Activated CD4-positive, alpha-beta T cell treated with anti-CD3 and anti-CD28 coated beads, Interleukin-2, amount 10 ng/mL, durations not matched to agents 24 days and 14 days (primary cell): ENCODE data around the gene ST3GAL4. TPM values are rescaled to one million over a fixed set of nuclear protein-coding genes. Genes with fewer than 3 reads are reported as not detected.
"Not testable (repeated sequence)": the region's sequence is repeated elsewhere in the genome, so short reads cannot be mapped to it uniquely, and the experiment has no call there.

Experiments used
- DNase-seq: peaks from one replicate; pipeline ENCODE4 v3.0.0; 2022
- H3K27ac Mint-ChIP-seq: one replicate; pipeline ENCODE4 v1.8.0; 2022; ENCODE audit warnings: mild to moderate bottlenecking, mixed read lengths
- H3K27me3 Mint-ChIP-seq: one replicate; pipeline ENCODE4 v1.8.0; 2022; ENCODE audit warnings: mixed read lengths
- H3K36me3 Mint-ChIP-seq: one replicate; pipeline ENCODE4 v1.8.0; 2022; ENCODE audit warnings: low read depth, mild to moderate bottlenecking, mixed read lengths
- H3K4me1 Mint-ChIP-seq: one replicate; pipeline ENCODE4 v1.8.0; 2021; ENCODE audit warnings: mixed read lengths
- H3K4me3 Mint-ChIP-seq: one replicate; pipeline ENCODE4 v1.8.0; 2022; ENCODE audit warnings: mild to moderate bottlenecking, moderate library complexity, mixed read lengths
- H3K9me3 Mint-ChIP-seq: one replicate; pipeline ENCODE4 v1.8.0; 2021; ENCODE audit warnings: mixed read lengths
- intact Hi-C: fragments of 100-400 bp; cut with micrococcal nuclease; formaldehyde crosslinking; loops from one replicate; pipeline ENCODE4 v1.15.1; 2023
- total RNA-seq: library from RNA; stranded (reverse); gene quantifications from 2 replicates; pipeline ENCODE4 v1.2.3, GENCODE V29; 2022

Gene ST3GAL4
- total RNA-seq, 1 donor from 2014 or later: 13.3 TPM

DNA sequence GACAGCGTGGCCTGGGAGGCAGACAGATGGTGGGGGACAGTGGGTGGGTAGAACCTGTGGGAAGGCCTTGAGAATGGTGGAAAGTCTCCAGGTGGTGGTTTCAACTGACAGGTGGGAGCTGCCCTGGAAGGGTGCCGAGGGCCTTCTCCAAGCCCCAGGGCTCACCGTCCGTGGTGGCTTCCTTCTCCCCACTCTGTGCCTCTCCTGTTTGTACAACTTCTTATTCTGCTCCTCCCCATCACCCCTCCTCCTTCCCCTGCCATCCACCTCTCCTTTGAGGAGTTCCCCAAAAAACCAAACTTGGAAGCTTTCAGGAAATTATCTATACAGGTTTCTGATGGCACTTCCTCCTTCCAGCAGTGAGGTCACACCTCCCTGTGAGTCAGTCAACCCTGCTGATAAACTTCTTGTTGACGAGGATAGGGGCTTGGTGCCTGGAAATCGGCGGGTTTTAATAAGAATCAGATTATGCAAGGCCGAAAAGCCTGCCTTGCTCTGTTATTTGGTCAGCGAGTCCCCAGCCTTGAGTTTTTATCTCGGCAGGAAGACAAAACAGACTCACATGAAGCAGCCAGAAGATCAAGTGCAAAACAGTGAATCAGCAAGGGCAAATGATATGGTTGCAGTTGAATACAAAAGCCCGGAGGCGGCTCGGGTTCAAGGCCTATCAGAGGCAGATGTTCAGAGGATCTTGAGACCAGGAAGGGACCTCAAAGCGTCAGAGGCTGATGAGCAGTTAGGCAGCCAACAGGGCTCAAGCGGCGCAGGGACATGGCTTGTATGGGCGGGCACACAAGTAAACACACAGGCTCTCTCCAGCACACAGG lies 9.5 kb upstream of the ST3GAL4 start:
- H3K27me3 Mint-ChIP-seq: no peaks in the 10 kb centered on the region
- H3K4me1 Mint-ChIP-seq: peaks cover 40% of the 10 kb centered on the region
- no peak for DNase-seq
- intact Hi-C loops: no loop called here
- no peaks in the 10 kb centered on the region for H3K9me3 Mint-ChIP-seq
- no peak overlapping the region for H3K4me3 Mint-ChIP-seq
- peaks cover 36% of the 10 kb centered on the region for H3K36me3 Mint-ChIP-seq
- H3K27ac Mint-ChIP-seq: peak overlapping the region; percentile 82

DNA sequence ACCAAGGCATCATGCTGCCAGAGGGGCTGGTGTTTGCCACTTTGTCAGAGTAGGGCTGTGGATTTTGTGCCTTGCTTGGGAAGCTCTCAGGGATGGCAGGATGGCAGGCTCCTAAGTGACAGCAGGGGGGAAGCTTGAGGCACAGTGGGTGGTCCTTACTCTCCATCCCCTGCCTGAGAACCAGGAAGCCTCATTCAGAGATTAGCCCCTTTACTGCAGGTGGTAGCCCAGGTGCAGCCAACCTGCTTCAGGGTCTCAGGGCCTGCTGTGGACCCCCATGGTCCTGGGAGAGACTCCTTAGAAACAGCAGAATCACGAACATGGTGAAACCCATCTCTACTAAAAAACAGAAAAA lies 8.9 kb upstream of the ST3GAL4 start:
- H3K4me1 Mint-ChIP-seq: peaks cover 40% of the 10 kb centered on the region
- intact Hi-C loops: no loop called here
- DNase-seq: no peak
- H3K27me3 Mint-ChIP-seq: no peaks in the 10 kb centered on the region
- H3K4me3 Mint-ChIP-seq: no peak overlapping the region
- no peaks in the 10 kb centered on the region for H3K9me3 Mint-ChIP-seq
- peak overlapping the region; percentile 82 for H3K27ac Mint-ChIP-seq
- peaks cover 35% of the 10 kb centered on the region for H3K36me3 Mint-ChIP-seq

DNA sequence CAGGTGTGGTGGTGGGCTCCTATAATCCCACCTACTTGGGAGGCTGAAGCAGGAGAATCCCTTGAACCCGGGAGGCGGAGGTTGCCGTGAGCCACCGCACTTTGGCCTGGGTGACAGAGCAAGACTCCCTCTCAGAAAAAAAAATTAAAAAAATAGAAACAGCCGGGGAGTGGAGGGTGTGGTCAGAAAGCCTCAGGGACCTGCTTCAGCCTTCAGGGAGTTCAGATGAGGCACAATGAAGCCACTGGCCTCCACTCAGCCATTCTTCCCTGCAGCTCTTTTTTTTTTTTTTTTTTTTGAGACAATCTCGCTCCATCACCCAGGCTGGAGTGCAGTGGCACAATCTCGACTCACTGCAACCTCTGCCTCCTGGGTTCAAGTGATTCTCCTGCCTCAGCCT lies 8.5 kb upstream of the ST3GAL4 start:
- peaks cover 36% of the 10 kb centered on the region for H3K4me1 Mint-ChIP-seq
- intact Hi-C loops: not testable (repeated sequence)

DNA sequence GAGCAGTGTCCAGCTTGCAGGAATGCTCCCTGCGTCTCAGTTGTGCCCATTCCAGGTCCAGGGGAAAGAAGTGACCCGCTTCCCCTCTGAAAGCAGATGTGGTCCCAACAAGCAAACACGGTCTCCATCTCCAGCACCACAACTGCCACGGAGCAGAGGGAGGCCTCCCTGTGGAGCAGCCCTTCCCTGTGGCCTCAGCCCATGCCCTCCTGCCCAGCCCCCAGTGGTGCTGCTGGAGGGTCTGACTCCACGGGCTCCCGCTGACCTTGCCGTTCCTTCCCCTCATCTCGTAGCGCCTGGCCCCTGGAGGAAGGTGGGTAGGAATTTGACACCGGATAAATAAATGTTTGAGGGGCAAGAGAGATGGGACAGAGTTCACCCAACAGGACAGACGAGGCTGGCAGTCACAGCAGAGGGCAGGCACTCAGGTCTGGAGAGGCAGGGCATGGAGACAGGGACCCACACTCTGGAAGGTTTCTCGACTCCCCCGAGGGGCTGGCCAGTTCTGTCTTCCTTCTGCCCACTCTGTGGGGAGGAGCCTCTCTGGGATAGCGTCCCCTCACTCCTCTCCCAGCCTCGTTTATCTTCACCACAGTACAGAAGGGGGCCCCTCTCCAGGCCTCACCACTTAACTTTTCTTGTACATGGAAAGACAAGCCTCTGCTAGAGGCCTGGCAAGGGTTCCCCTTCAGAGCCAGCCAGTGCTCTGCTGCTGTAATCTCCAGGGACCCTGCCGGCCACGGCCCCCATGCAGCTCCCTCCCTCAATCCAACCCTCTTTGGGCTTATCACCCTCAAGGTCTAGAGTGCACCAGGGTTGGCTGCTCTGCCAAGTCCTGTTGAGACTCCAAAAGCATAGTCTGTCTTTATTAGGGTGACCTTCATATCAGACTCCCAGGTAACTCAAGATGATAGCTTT lies 7.5 kb upstream of the ST3GAL4 start:
- intact Hi-C loops: no loop called here
- Mint-ChIP-seq H3K4me3 (no peak overlapping the region), H3K27me3 (no peaks in the 10 kb centered on the region), H3K36me3 (peaks cover 32% of the 10 kb centered on the region), H3K27ac (peak overlapping the region; percentile 32), H3K4me1 (peaks cover 36% of the 10 kb centered on the region), H3K9me3 (no peaks in the 10 kb centered on the region)
- DNase-seq: no peak

More for the DNA sequence above, 8.5 kb upstream of the ST3GAL4 start:
- not testable (repeated sequence) for DNase-seq, H3K27ac Mint-ChIP-seq, H3K9me3 Mint-ChIP-seq, H3K4me3 Mint-ChIP-seq, H3K27me3 Mint-ChIP-seq
- H3K36me3 Mint-ChIP-seq: peaks cover 31% of the 10 kb centered on the region

DNA sequence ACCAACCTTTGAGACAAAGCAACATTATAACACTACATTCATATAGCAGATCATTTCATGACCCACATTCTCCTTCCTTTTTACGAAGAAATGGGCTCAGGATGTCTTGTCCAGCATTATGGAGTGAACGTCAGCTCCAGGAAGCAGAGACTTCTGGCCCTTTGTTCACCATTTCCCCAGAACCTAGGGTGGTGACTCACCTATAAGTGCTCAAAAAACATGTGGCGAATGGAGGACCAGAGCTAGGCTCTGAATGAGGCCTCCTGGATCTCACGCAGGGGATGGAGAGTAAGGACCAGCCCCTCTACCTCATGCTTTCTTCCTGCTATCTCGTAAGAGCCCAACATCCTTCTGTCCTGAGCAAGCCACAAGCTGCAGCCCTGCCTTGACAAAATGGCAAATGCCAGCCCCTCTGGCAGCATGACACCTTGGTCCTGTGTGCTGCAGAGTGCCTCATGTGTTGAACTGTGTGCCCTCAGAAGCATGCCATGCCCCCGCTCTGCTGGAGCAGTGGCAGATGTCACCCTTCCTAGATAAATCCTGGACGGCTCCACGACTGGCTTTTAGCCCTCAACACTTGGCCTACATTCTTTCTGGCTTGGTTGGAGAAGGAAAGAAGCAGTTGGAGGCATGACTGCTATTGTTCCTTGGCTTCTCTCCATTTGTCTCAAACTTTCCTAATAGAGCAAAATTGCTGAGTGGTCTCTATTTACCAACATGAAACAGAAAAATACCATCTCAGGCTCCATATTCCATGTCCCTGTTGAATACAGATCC lies 6.5 kb upstream of the ST3GAL4 start:
- no peak overlapping the region for H3K4me3 Mint-ChIP-seq
- intact Hi-C loops: no loop called here
- H3K36me3 Mint-ChIP-seq: peaks cover 32% of the 10 kb centered on the region
- peaks cover 46% of the 10 kb centered on the region for H3K4me1 Mint-ChIP-seq
- peak overlapping the region; percentile 23 for H3K27ac Mint-ChIP-seq
- H3K9me3 Mint-ChIP-seq: no peaks in the 10 kb centered on the region
- no peak for DNase-seq
- H3K27me3 Mint-ChIP-seq: no peaks in the 10 kb centered on the region

DNA sequence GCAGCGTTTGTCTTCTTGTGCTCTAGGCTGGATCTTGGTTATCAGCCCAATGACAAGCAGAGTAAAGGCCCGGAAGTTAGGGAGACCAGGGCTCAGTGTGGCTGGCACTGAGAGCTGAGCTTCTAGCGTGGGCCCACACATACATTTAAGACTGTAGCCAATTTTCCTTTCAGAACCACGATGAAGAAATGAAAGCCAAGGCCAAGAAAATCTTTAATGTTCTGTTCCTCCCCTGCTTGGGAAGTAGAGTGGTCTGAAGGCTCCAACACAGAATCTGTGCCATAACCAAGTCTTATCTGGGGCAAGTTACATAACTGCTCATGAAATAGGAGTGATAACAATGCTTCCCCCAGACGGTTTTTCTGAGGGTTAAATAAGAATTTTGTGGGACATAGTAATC lies 4.7 kb upstream of the ST3GAL4 start:
- Mint-ChIP-seq H3K27me3 (no peaks in the 10 kb centered on the region), H3K36me3 (peaks cover 31% of the 10 kb centered on the region), H3K4me3 (no peak overlapping the region), H3K27ac (peak overlapping the region; percentile 1), H3K4me1 (peaks cover 48% of the 10 kb centered on the region), H3K9me3 (no peaks in the 10 kb centered on the region)
- no peak for DNase-seq
- intact Hi-C loops: loop anchor here (5.0 kb wide), 1 partner anchor 34 kb away; no protein-coding TSS in a partner anchor

- peaks cover 25% of the 10 kb centered on the region for H3K36me3 Mint-ChIP-seq
- intact Hi-C loops: loop anchor here (5.0 kb wide), 1 partner anchor 35 kb away; no protein-coding TSS in a partner anchor
- H3K27me3 Mint-ChIP-seq: no peaks in the 10 kb centered on the region
- no peak for DNase-seq
- peaks cover 48% of the 10 kb centered on the region for H3K4me1 Mint-ChIP-seq
- H3K4me3 Mint-ChIP-seq: peak overlapping the region; percentile 79
- H3K9me3 Mint-ChIP-seq: no peaks in the 10 kb centered on the region
- H3K27ac Mint-ChIP-seq: peak overlapping the region; percentile 92
Measured at GRCh38 chr11:126352163-126352562, 3.3 kb upstream of the ST3GAL4 start.

GRCh38 chr11:126352934-126353801 lies 2.3 kb upstream of the ST3GAL4 start:
- Mint-ChIP-seq H3K4me1 (peaks cover 48% of the 10 kb centered on the region), H3K27me3 (no peaks in the 10 kb centered on the region), H3K4me3 (peak overlapping the region; percentile 79), H3K9me3 (no peaks in the 10 kb centered on the region), H3K36me3 (peaks cover 25% of the 10 kb centered on the region), H3K27ac (peak overlapping the region; percentile 92)
- intact Hi-C loops: loop anchor here (5.0 kb wide), 1 partner anchor 36 kb away; no protein-coding TSS in a partner anchor
- peak; percentile 70 for DNase-seq

- Mint-ChIP-seq H3K27me3 (no peaks in the 10 kb centered on the region), H3K36me3 (peaks cover 25% of the 10 kb centered on the region), H3K9me3 (no peaks in the 10 kb centered on the region), H3K4me1 (peaks cover 37% of the 10 kb centered on the region), H3K27ac (peak overlapping the region; percentile 93), H3K4me3 (peak overlapping the region; percentile 96)
- intact Hi-C loops: loop anchor here (2.0 to 5.0 kb wide), 5 partner anchors 37 to 292 kb away; partner anchors contain the start of genes CDON, FAM118B, RPUSD4 and TIRAP
- DNase-seq: peak; percentile 62
Measured at GRCh38 chr11:126354631-126355323, 709 bp upstream of the ST3GAL4 start.

DNA sequence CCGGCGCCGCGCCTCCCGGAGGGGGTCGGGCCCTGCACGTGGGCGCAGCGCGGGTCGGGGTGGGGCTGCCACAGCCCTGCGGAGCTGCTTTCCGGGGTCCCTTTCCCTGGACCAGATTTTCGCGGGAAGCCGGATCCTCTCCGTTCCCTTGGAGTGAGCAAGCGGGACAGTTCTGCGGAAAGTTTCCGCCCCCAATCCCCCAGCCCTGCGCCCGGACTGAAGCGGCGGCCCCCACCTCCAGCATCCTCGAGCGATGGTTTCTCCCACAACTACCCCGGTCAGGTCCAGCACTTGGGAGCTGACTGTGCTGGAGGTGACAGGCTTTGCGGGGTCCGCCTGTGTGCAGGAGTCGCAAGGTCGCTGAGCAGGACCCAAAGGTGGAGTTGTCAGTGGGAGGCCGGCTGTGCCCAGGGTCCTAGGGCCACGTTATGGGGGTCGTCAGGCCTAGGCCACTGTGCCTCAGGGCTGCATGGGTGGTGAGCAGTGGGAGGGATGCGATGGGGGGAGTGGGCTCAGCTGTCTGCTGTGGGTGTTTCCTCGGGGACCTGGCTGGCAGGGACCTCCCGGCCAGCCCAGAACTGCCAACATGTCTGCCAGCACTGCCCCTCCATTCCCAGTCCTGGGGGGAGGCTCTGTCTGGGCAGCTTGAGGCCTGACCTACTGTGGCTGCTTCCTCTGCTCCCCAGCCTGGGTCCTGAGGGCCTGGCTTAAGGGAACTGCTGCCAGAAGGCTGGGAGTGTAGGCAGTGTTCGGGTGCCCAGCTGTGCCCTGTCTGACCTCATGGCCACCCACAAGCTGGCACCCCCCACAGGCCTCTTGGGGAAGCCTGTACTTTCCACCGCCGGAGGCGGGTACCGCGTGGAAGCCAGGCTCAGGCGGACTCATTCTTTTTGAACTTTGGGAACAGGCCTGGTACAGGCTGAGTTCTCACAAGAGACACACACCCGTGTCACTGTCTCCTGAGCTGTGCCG lies 726 bp downstream of the ST3GAL4 start:
- H3K9me3 Mint-ChIP-seq: no peaks in the 10 kb centered on the region

More for the DNA sequence above, 726 bp downstream of the ST3GAL4 start:
- Mint-ChIP-seq H3K4me3 (peak overlapping the region; percentile 83), H3K4me1 (peaks cover 27% of the 10 kb centered on the region), H3K36me3 (peaks cover 18% of the 10 kb centered on the region), H3K27me3 (no peaks in the 10 kb centered on the region), H3K27ac (peak overlapping the region; percentile 72)
- intact Hi-C loops: loop anchor here (1.0 to 2.0 kb wide), 5 partner anchors 52 to 293 kb away; partner anchors contain the start of genes CDON, DCPS, FAM118B and RPUSD4
- DNase-seq: peak; percentile 64
